ENCODE data around the gene LUM.

Gene LUM

GRCh38 chr12:91072931-91073330 lies 38.4 kb downstream of the LUM start:
- no peak for DNase-seq

- no peak for DNase-seq
Observed at GRCh38 chr12:91070936-91071335, 40.4 kb downstream of the LUM start.

DNA sequence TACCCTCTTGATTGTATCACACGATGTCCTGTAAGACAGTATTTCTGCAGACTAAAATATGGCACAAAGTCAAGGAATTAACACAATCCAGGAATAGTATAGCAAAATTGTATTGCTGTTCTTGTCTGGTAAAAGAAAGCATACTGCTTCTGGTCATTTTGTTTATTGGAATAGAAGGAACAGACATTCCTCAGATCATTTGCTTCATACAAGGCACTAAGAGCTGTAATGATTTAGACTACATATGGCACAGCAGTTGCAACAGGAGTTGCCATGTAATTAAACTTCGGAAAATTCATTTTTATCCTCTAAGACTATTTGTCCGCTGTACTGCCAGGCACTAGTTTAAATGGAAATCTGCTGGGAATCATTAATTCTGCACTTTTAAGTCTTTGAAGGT lies 45.9 kb downstream of the LUM start:
- no peak for DNase-seq

- no peak for DNase-seq
Observed at GRCh38 chr12:91064640-91065039, 46.7 kb downstream of the LUM start.

- no peak for DNase-seq
Observed at GRCh38 chr12:91061091-91061490, 50.2 kb downstream of the LUM start.

- no peak for DNase-seq
Observed at GRCh38 chr12:91059211-91059610, 52.1 kb downstream of the LUM start.

GRCh38 chr12:91058786-91059185 lies 52.5 kb downstream of the LUM start:
- DNase-seq: no peak

DNA sequence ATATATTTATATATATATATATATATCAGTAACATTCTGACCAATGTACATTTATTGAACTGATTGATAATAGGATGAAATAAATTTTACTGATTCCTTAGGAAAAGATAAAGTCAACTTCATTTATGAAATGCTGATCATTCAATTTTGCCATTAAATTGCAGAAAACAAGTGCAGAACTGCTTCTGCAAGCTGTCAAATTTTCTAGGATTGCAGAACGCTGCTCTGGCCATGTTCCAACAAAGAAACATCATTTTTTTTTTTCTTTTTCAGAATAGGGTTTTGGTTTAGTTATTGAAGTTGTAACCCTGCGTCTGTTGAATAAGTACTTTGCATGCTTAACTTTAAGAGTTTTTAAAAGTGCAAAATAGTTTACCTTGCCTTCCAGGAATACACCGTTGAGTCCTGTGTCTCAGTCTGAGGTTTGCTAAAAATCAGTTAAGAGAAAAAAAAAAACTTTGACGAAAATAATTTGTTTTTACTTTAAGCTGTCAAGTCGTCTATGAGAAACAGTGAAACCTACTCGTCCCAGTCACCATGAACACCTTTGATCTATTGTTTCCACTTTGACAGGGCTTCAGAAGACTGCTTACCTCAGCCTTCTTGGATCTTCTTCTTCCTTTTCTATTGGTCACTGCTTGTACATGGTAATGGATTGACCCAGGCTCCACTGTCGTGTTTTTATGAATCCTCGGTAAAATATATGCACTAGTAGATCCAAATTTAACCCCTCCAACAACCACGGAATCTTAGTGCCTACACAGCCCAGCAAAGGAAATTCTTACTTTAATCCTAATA lies 53.7 kb downstream of the LUM start, which contains the start of gene KERA:
Gene KERA, minus strand, starts transcription at position 657 of the 798 bp plus-strand sequence. CDS start 1,743 bp downstream, outside the sequence.
- DNase-seq: no peak

- no peak for DNase-seq
Observed at GRCh38 chr12:91056488-91056887, 54.8 kb downstream of the LUM start.

- no peak for DNase-seq
Observed at GRCh38 chr12:91055976-91056375, 55.3 kb downstream of the LUM start.

GRCh38 chr12:91053951-91054715 lies 57.2 kb downstream of the LUM start:
- no peak for DNase-seq
